ENCODE results near the gene SLC25A21. TPM values are rescaled to one million over a fixed set of nuclear protein-coding genes. Genes with fewer than 3 reads are reported as not detected.

Gene SLC25A21
- total RNA-seq, 1 donor from 2014 or later, result 0.81 TPM

- DNase-seq (ENCODE audit: low read depth), result peak; percentile 4
- H3K4me3 ChIP-seq (ENCODE audit: low read depth, low read length), result no peak overlapping the region
- no peak for TF ChIP-seq CTCF (conservative IDR thresholded peaks at IDR 0.05; ENCODE audit: low read depth, low read length)
These were observed 319.3 kb downstream of the SLC25A21 start for GRCh38 chr14:36852981-36853691.

GRCh38 chr14:36848213-36848612 lies 324.2 kb downstream of the SLC25A21 start:
- H3K4me3 ChIP-seq (ENCODE audit: low read depth, low read length), result no peak overlapping the region
- TF ChIP-seq CTCF (conservative IDR thresholded peaks at IDR 0.05; ENCODE audit: low read depth, low read length), result no peak
- DNase-seq (ENCODE audit: low read depth), result no peak

GRCh38 chr14:36847366-36847765 lies 325.0 kb downstream of the SLC25A21 start:
- no peak overlapping the region for H3K4me3 ChIP-seq (ENCODE audit: low read depth, low read length)
- TF ChIP-seq CTCF (conservative IDR thresholded peaks at IDR 0.05; ENCODE audit: low read depth, low read length), result no peak
- DNase-seq (ENCODE audit: low read depth), result no peak

GRCh38 chr14:36845356-36846012 lies 326.9 kb downstream of the SLC25A21 start:
- no peak for DNase-seq (ENCODE audit: low read depth)
- TF ChIP-seq CTCF (conservative IDR thresholded peaks at IDR 0.05; ENCODE audit: low read depth, low read length), result no peak
- no peak overlapping the region for H3K4me3 ChIP-seq (ENCODE audit: low read depth, low read length)

- no peak overlapping the region for H3K4me3 ChIP-seq (ENCODE audit: low read depth, low read length)
- TF ChIP-seq CTCF (conservative IDR thresholded peaks at IDR 0.05; ENCODE audit: low read depth, low read length), result no peak
- no peak for DNase-seq (ENCODE audit: low read depth)
These were observed 327.8 kb downstream of the SLC25A21 start for GRCh38 chr14:36844443-36845195.

GRCh38 chr14:36843410-36843809 lies 329.0 kb downstream of the SLC25A21 start:
- DNase-seq (ENCODE audit: low read depth), result no peak
- TF ChIP-seq CTCF (conservative IDR thresholded peaks at IDR 0.05; ENCODE audit: low read depth, low read length), result no peak
- no peak overlapping the region for H3K4me3 ChIP-seq (ENCODE audit: low read depth, low read length)

Measured in epithelial cell of proximal tubule (primary cell).